GM18505 (cell line): Measurements from ENCODE around the gene KIF4B.
"Not testable (repeated sequence)": the region's sequence is repeated elsewhere in the genome, so short reads cannot be mapped to it uniquely, and the experiment has no call there.

Source experiments
- ATAC-seq: cut with Tn5 transposase; IDR thresholded peaks from one replicate; pipeline ENCODE4 v1.9.1; 2021; ENCODE audit not compliant: unreplicated experiment
- POLR2A ChIP-seq: IDR thresholded peaks from 4 replicates; pipeline ENCODE4 v1.6.1; 2011; ENCODE audit warnings: borderline replicate concordance; ENCODE audit not compliant: insufficient read depth, insufficient read length; ENCODE audit errors: extremely low read depth

The KIF4B gene

GRCh38 chr5:154986151-154986550 lies 27.4 kb upstream of the KIF4B start:
- ATAC-seq, result no peak
- no peak for TF ChIP-seq POLR2A

GRCh38 chr5:154989626-154990025 lies 23.9 kb upstream of the KIF4B start:
- ATAC-seq, result no peak

GRCh38 chr5:154993461-154993860 lies 20.1 kb upstream of the KIF4B start:
- TF ChIP-seq POLR2A, result no peak
- no peak for ATAC-seq

More at GRCh38 chr5:154989626-154990025, 23.9 kb upstream of the KIF4B start:
- no peak for TF ChIP-seq POLR2A

DNA sequence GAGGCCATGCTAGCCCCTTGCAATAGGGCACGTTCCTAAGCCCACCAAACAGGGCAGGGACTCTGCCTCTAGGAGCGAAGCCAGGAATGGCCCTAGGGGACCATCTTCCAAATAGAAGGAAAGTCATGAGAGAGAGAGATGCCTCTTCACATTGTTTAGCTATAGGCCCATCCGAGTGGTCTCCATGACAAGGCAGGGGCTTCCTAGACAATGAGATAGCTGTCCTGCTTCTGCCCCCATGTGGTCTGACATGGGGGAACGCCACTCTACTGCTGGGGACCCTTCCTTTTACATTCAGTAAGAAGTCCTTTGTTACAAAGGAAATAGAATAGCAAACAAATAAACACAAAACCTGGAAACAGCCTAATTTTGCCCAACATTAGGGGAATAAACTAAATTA lies 17.9 kb upstream of the KIF4B start:
- no peak for ATAC-seq
- no peak for TF ChIP-seq POLR2A

DNA sequence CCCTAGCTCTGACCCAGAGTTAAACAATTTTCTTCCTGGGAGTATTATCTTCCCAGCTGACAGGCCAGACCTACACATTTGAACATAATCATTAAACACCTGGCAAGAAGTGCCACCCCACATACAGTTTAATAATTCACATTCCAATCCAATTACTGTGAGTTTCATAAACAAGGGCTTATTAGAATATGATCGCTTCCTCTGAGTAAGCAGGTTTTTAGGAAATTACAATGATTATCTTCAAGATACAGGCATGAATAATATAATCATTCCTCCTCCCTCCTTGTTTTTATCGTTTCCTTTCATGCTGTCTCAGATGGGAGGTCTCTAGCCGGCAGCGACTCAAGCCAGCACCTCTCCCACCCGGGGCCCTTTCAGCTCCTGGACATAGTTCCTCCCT lies 15.8 kb upstream of the KIF4B start:
- no peak for ATAC-seq
- TF ChIP-seq POLR2A, result no peak

- no peak for TF ChIP-seq POLR2A
- peak; percentile 65 for ATAC-seq
Measured at GRCh38 chr5:154999865-155000264, 13.7 kb upstream of the KIF4B start.

GRCh38 chr5:155001523-155001922 lies 12.0 kb upstream of the KIF4B start:
- no peak for ATAC-seq
- TF ChIP-seq POLR2A, result no peak

DNA sequence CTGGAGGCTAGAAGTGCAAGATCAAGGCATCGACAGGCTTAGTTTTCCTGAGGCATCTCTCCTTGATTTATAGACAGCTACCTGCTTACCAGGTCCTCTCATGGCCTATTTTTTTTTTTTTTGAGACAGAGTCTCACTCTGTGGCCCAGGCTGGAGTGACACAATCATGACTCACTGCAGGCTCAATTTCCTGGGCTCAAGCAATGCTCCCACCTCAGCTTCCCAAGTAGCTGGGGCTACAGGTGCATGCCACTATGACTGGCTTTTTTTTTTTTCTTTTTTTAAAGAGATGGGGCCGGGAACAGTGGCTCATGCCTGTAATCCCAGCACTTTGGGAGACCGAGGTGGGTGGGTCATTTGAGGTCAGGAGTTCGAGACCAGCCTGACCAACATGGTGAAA lies 10.8 kb upstream of the KIF4B start:
- not testable (repeated sequence) for ATAC-seq

DNA sequence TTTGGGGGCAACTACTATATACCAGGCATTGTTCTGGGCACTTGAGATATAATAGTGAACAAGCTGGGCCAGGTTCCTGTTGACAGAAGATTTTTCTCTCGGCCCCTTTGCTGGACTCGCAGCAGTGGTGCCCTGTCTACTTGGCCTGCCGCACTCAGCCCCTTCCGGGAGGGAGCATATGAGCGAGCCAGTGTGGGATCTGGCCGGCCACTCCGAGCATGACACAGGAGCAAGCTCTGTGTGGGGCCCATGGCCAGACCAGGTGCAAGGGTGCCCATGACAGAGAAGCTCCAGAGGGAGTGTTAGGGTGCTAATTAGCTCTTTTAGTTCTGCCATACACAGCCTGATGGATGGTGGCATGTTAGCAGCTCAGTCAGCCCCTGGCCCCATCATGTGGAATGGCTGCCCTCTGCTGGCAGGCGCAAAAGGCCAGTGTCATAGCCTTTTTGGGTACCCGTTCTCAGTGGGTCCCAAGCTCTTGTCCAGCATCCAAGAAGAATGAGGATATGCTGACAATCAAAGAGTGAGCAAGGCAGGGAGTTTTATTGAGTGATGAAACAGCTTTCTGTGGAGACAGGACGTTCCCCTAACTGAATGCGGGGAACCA lies 9.3 kb upstream of the KIF4B start:
- ATAC-seq, result no peak
- no peak for TF ChIP-seq POLR2A

- not testable (repeated sequence) for ATAC-seq
Measured at GRCh38 chr5:155006265-155006664, 7.3 kb upstream of the KIF4B start.

GRCh38 chr5:155008669-155009068 lies 4.9 kb upstream of the KIF4B start:
- ATAC-seq, result no peak
- no peak for TF ChIP-seq POLR2A

GRCh38 chr5:155010881-155011280 lies 2.7 kb upstream of the KIF4B start:
- no peak for ATAC-seq
- TF ChIP-seq POLR2A, result no peak

- TF ChIP-seq POLR2A, result no peak
- ATAC-seq, result no peak
Measured at GRCh38 chr5:155015239-155015638, 1.7 kb downstream of the KIF4B start.

DNA sequence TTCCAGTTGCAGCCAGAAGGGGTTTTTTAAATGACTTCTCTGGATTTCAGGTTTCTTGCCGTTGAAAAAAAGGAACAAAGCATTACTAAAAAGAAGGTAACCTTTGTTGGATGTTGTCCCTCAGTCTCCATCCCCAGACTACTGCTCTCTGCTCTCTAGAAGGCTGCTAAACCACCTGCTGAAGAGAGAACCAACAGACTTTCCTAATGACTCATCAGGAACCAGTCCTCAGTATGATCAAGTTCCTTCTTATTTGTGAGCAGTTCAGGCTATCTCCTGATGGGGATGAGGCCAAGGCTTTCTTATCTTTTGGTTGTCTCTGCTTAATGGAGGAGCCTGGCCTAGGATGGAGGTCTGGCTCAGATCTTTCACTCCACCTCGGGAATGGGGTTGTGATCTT lies 4.1 kb downstream of the KIF4B start:
- no peak for TF ChIP-seq POLR2A
- ATAC-seq, result peak; percentile 98

- ATAC-seq, result no peak
- no peak for TF ChIP-seq POLR2A
Measured at GRCh38 chr5:155019601-155020226, 6.2 kb downstream of the KIF4B start.
